Measurements from ENCODE around the gene ARPP21.

ARPP21 gene

DNA sequence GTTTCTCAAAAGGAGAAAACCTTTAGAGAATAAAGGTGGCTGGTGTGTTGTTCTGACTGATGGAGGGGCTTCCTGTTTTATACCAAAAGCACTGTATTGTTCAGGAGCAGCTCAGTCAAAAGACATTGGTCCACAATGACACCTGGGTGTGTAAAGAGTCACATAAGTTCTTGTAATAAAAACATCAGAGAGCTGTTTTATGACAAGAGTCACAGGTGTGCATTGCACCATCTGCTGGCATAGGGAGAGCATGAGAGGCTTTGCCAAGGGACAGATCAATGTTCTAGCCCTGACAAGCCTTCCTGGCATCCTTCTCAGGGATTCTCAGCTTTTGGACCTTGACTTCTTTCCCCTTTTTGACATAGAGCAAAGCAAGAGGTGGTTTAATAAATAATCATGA lies 20.4 kb downstream of the ARPP21 start:
- H3K27ac ChIP-seq (ENCODE audit: low read depth, low read length) = no peak overlapping the region
- no peak overlapping the region for H3K9ac ChIP-seq (ENCODE audit: low read length)
- H3K9me3 ChIP-seq (ENCODE audit: control insufficient read depth, insufficient read depth, low read depth, low read length) = no peaks in the 10 kb centered on the region
- H3K4me1 ChIP-seq (ENCODE audit: control insufficient read depth, insufficient read depth, low read length) = peaks cover 6% of the 10 kb centered on the region
- H3K4me3 ChIP-seq (ENCODE audit: low read depth, low read length) = no peak overlapping the region
- H3K36me3 ChIP-seq (ENCODE audit: control insufficient read depth, insufficient read depth, low read length) = no peaks in the 10 kb centered on the region
- no peaks in the 10 kb centered on the region for H3K27me3 ChIP-seq (ENCODE audit: control insufficient read depth, insufficient read depth, low read length)

DNA sequence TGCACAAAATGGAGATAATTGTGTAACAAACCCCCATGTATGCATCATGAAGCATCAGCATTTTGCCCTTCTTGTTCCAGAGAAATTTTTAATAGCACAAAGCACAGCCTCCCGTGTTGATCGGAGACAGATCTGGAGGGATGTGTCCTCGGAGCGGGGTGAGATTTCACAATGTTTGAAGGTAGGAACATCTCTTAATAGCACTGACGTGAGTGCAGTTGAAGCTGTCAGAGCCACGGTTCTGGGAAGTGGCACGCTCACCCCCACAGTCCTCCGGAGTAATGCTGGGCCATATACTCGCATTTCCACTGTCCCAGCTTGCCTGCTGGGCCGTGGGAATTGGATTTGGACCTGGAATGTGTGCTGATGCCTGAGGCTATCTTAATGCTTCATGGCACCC lies 24.1 kb downstream of the ARPP21 start:
- Histone ChIP-seq H3K36me3 (ENCODE audit: control insufficient read depth, insufficient read depth, low read length) (no peaks in the 10 kb centered on the region), H3K4me1 (ENCODE audit: control insufficient read depth, insufficient read depth, low read length) (peaks cover 8% of the 10 kb centered on the region)

DNA sequence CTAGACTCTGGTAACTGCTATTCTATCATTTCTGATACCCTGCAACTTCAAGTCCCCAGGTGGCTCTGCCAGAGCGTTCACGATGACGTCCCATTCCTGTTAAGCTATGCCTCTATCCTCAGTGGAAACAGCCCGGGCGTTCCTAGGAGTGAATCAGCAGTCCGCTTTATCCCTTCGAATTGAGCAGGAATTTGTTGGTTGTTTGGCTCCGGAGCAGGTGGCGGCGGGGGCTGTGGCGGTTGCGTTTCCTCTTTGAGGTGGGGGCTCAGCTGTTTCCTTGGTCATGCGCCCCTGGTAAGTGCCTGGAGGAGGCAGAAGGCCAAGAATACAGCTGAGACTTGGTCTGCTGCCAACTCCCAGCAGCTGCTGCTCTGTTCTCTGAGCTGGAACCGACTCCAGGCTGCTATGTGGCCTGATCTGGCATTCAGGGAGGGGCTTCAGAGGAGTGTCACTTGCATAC lies 25.2 kb downstream of the ARPP21 start:
- Histone ChIP-seq H3K9me3 (ENCODE audit: control insufficient read depth, insufficient read depth, low read depth, low read length) (no peaks in the 10 kb centered on the region), H3K27ac (ENCODE audit: low read depth, low read length) (no peak overlapping the region), H3K9ac (ENCODE audit: low read length) (no peak overlapping the region), H3K36me3 (ENCODE audit: control insufficient read depth, insufficient read depth, low read length) (no peaks in the 10 kb centered on the region), H3K4me3 (ENCODE audit: low read depth, low read length) (peak overlapping the region; percentile 15; the same call in 1 of the 2 replicates), H3K4me1 (ENCODE audit: control insufficient read depth, insufficient read depth, low read length) (peaks cover 8% of the 10 kb centered on the region), H3K27me3 (ENCODE audit: control insufficient read depth, insufficient read depth, low read length) (no peaks in the 10 kb centered on the region)

More for the DNA sequence above, 24.1 kb downstream of the ARPP21 start:
- Histone ChIP-seq H3K27me3 (ENCODE audit: control insufficient read depth, insufficient read depth, low read length) (no peaks in the 10 kb centered on the region), H3K9me3 (ENCODE audit: control insufficient read depth, insufficient read depth, low read depth, low read length) (no peaks in the 10 kb centered on the region), H3K4me3 (ENCODE audit: low read depth, low read length) (no peak overlapping the region), H3K27ac (ENCODE audit: low read depth, low read length) (no peak overlapping the region), H3K9ac (ENCODE audit: low read length) (no peak overlapping the region)

DNA sequence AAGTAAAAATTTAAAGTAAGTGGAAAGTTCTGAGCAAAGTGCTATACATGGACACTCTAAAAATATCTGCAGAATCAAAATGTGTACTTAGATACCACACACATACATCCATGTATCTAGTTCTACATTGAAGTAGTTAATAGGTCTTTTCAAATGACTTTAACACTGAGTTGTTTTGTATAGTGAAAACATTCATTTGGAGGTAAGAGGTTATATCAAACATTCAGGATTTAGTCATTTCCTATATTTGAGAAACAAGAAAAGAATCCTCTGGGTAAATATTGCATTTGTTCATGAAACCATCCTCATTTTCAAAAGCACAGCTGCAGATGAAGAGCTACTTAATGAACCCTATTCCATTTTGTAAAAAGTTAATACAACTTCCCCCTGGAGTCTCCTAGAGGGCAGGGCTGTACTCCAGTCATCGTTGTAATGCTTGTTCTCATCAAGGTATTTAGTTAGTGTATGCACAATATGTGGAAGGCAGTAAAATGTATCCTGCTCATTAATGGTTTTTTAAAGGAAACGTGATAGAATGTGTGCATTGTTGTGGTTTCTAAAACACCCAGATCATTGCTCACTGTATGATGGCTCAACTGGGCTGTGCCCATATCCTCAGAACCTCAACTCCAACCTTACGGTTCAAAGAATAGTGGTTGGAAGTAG lies 26.2 kb downstream of the ARPP21 start:
- H3K27me3 ChIP-seq (ENCODE audit: control insufficient read depth, insufficient read depth, low read length) = no peaks in the 10 kb centered on the region
- no peaks in the 10 kb centered on the region for H3K36me3 ChIP-seq (ENCODE audit: control insufficient read depth, insufficient read depth, low read length)
- H3K4me3 ChIP-seq (ENCODE audit: low read depth, low read length) = no peak overlapping the region
- peaks cover 8% of the 10 kb centered on the region for H3K4me1 ChIP-seq (ENCODE audit: control insufficient read depth, insufficient read depth, low read length)
- no peak overlapping the region for H3K9ac ChIP-seq (ENCODE audit: low read length)
- no peak overlapping the region for H3K27ac ChIP-seq (ENCODE audit: low read depth, low read length)
- H3K9me3 ChIP-seq (ENCODE audit: control insufficient read depth, insufficient read depth, low read depth, low read length) = no peaks in the 10 kb centered on the region

DNA sequence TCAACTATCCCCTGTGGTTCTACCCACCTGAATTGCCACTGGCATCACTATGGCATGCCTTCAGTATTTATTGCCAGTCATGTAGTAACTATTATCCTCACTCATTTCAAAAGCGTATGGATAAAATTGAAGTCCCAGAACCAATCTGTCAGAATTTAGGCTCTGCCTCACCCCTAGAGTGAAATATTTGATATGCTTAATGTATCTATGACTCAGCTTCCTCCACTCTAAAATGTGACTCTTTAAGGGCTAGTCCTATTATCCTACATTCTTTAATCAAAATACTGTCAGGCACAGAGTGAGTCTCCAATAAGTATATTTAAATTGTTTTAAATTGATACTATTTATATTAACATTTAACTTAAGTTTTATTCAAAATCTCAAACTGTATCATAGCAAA lies 27.6 kb downstream of the ARPP21 start:
- Histone ChIP-seq H3K9ac (ENCODE audit: low read length) (no peak overlapping the region), H3K4me1 (ENCODE audit: control insufficient read depth, insufficient read depth, low read length) (peaks cover 8% of the 10 kb centered on the region), H3K36me3 (ENCODE audit: control insufficient read depth, insufficient read depth, low read length) (no peaks in the 10 kb centered on the region), H3K9me3 (ENCODE audit: control insufficient read depth, insufficient read depth, low read depth, low read length) (no peaks in the 10 kb centered on the region), H3K4me3 (ENCODE audit: low read depth, low read length) (no peak overlapping the region), H3K27me3 (ENCODE audit: control insufficient read depth, insufficient read depth, low read length) (no peaks in the 10 kb centered on the region), H3K27ac (ENCODE audit: low read depth, low read length) (no peak overlapping the region)

DNA sequence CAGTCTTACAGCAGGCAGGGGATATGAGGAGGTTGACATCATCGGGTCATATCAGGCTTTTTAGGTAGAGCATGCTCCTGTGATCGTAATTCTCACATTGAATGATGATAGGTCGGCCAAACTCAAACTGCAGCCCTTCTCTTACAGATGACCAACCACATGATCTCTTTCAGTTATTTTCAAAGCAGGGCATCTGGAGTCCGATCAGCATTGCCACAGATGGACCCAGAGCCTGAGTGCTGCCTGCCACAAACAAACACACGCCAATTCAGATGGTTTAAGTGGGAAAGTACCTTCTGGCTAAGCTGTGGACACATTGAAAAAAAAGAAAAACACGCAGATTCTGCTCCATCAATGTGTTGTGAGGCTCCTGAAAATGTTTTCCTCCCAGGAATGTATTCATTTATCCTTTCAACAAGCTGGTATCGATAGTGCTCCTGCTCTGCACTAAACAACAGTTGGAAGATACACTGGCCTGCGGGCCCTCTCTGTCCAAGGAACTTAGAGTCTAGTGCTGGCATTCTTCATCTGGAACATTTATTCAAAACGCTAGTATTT lies 31.2 kb downstream of the ARPP21 start:
- Histone ChIP-seq H3K4me1 (ENCODE audit: control insufficient read depth, insufficient read depth, low read length) (no peaks in the 10 kb centered on the region), H3K4me3 (ENCODE audit: low read depth, low read length) (no peak overlapping the region), H3K9me3 (ENCODE audit: control insufficient read depth, insufficient read depth, low read depth, low read length) (no peaks in the 10 kb centered on the region), H3K27me3 (ENCODE audit: control insufficient read depth, insufficient read depth, low read length) (no peaks in the 10 kb centered on the region), H3K9ac (ENCODE audit: low read length) (no peak overlapping the region), H3K27ac (ENCODE audit: low read depth, low read length) (no peak overlapping the region), H3K36me3 (ENCODE audit: control insufficient read depth, insufficient read depth, low read length) (no peaks in the 10 kb centered on the region)

DNA sequence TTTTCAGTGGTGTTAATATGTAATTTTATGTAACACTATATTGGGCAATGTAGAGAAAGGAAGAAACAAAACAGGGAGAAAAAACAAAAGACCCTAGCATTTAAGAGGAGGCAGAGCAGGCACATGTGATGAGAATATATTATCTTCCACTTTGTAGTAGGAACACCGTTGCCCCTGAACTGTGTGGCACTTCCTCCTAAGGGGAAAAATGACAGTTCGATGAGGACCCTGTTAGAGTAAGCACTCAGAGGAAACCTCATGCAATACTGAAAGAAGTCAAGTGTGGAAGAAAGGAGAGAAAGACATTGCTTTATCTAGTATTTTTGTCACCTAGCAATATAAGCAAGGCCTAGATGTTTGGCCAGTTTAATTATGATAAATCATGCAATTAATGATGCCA lies 32.2 kb downstream of the ARPP21 start:
- H3K4me3 ChIP-seq (ENCODE audit: low read depth, low read length) = no peak overlapping the region
- no peaks in the 10 kb centered on the region for H3K4me1 ChIP-seq (ENCODE audit: control insufficient read depth, insufficient read depth, low read length)
- H3K9me3 ChIP-seq (ENCODE audit: control insufficient read depth, insufficient read depth, low read depth, low read length) = no peaks in the 10 kb centered on the region
- no peak overlapping the region for H3K9ac ChIP-seq (ENCODE audit: low read length)
- H3K27me3 ChIP-seq (ENCODE audit: control insufficient read depth, insufficient read depth, low read length) = no peaks in the 10 kb centered on the region
- no peak overlapping the region for H3K27ac ChIP-seq (ENCODE audit: low read depth, low read length)
- no peaks in the 10 kb centered on the region for H3K36me3 ChIP-seq (ENCODE audit: control insufficient read depth, insufficient read depth, low read length)

DNA sequence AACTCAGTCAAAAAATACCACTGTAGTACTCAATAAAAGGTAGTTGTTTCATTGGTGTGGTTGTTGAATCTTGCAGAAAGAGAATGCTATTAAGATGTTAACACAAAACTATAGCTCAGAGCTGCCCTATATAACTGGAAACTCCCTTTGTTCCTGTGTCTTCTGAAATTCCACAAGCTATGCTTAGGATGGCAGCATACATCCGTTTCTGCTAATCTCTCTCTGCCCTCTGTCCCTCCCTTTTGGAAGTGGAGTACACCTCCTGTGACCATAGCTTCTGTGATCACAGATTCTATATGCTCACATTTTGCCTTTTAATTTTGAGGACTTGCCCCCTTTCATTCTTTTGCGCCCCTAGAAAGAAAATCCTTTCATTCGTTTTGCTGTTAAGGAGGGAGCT lies 33.7 kb downstream of the ARPP21 start:
- H3K9ac ChIP-seq (ENCODE audit: low read length) = no peak overlapping the region
- H3K36me3 ChIP-seq (ENCODE audit: control insufficient read depth, insufficient read depth, low read length) = no peaks in the 10 kb centered on the region
- no peak overlapping the region for H3K27ac ChIP-seq (ENCODE audit: low read depth, low read length)
- no peaks in the 10 kb centered on the region for H3K4me1 ChIP-seq (ENCODE audit: control insufficient read depth, insufficient read depth, low read length)
- no peak overlapping the region for H3K4me3 ChIP-seq (ENCODE audit: low read depth, low read length)
- no peaks in the 10 kb centered on the region for H3K9me3 ChIP-seq (ENCODE audit: control insufficient read depth, insufficient read depth, low read depth, low read length)
- no peaks in the 10 kb centered on the region for H3K27me3 ChIP-seq (ENCODE audit: control insufficient read depth, insufficient read depth, low read length)

DNA sequence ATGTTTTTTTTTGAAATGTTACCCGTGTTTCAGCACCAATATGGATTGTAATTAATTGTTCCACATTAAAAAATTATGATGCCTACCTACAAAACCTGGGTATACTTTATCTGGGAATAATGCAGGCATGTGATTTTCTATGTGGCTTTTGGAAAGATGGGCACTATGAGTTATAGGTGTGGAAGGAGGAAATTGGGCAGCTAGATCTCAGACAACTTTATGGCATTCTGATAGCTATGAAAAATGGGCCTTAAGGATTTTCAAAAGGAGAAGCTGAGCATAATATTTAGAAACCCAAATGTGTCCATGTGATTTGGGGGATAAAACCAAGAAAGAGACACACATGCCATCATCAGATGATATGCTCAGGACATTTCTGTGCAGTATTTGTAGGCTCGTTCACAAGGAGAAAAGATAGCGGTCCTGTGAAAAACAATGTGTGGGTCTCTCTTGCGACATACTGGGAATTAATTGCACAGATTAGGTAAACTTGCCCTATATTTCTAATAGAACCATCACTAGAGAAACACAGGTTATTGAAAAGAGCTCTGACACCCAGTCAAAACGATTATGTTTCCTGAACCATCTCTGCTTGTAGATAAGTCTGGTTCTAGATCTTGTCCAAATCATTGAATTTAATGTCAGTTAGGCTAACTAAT lies 35.3 kb downstream of the ARPP21 start:
- no peaks in the 10 kb centered on the region for H3K9me3 ChIP-seq (ENCODE audit: control insufficient read depth, insufficient read depth, low read depth, low read length)
- H3K9ac ChIP-seq (ENCODE audit: low read length) = no peak overlapping the region
- no peaks in the 10 kb centered on the region for H3K36me3 ChIP-seq (ENCODE audit: control insufficient read depth, insufficient read depth, low read length)
- H3K4me1 ChIP-seq (ENCODE audit: control insufficient read depth, insufficient read depth, low read length) = no peaks in the 10 kb centered on the region
- no peak overlapping the region for H3K4me3 ChIP-seq (ENCODE audit: low read depth, low read length)
- no peak overlapping the region for H3K27ac ChIP-seq (ENCODE audit: low read depth, low read length)
- peaks cover 3% of the 10 kb centered on the region; the same call in 1 of the 2 replicates for H3K27me3 ChIP-seq (ENCODE audit: control insufficient read depth, insufficient read depth, low read length)

DNA sequence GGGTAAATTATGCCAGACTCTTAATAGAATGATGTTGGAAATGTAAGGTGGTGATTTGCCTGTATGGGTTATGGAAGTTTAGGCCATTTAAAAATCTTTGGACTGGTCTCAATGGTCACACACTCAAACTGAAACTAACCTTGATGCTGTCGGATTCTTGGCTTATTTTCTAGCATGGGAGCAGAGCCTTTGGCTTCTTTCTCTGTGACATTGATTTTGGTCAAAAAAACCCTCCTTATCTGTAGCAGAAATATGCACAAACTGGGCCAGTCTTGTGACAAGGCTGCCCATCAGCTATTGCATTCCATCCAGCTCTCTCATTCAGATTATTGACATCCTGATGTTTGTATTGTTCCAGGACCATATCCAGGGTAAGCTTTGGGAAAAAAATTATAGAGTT lies 35.9 kb downstream of the ARPP21 start:
- Histone ChIP-seq H3K27me3 (ENCODE audit: control insufficient read depth, insufficient read depth, low read length) (peaks cover 3% of the 10 kb centered on the region; the same call in 1 of the 2 replicates), H3K36me3 (ENCODE audit: control insufficient read depth, insufficient read depth, low read length) (no peaks in the 10 kb centered on the region), H3K4me1 (ENCODE audit: control insufficient read depth, insufficient read depth, low read length) (no peaks in the 10 kb centered on the region), H3K9ac (ENCODE audit: low read length) (no peak overlapping the region), H3K4me3 (ENCODE audit: low read depth, low read length) (no peak overlapping the region), H3K27ac (ENCODE audit: low read depth, low read length) (no peak overlapping the region), H3K9me3 (ENCODE audit: control insufficient read depth, insufficient read depth, low read depth, low read length) (no peaks in the 10 kb centered on the region)

DNA sequence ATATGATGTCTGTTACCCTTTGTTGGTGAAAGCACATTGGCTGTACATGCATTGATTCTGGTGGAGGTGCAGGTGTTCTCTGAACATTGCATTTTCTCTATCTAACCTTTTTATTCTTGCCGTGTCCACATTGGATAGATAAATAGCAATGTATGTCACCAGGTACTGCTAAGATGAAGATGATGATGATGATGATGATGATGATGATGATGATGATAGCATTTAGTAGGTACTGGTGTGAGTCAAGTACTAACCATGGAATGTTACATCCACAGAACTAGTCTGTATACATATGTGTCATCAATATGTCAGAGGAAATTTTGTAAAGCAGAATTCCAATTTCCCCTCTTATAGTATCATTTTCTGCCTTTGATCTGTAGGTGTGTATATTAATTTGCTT lies 36.3 kb downstream of the ARPP21 start:
- H3K9ac ChIP-seq (ENCODE audit: low read length) = no peak overlapping the region
- no peaks in the 10 kb centered on the region for H3K9me3 ChIP-seq (ENCODE audit: control insufficient read depth, insufficient read depth, low read depth, low read length)
- no peaks in the 10 kb centered on the region for H3K36me3 ChIP-seq (ENCODE audit: control insufficient read depth, insufficient read depth, low read length)
- no peaks in the 10 kb centered on the region for H3K4me1 ChIP-seq (ENCODE audit: control insufficient read depth, insufficient read depth, low read length)
- no peak overlapping the region for H3K27ac ChIP-seq (ENCODE audit: low read depth, low read length)
- H3K27me3 ChIP-seq (ENCODE audit: control insufficient read depth, insufficient read depth, low read length) = peaks cover 3% of the 10 kb centered on the region; the same call in 1 of the 2 replicates
- H3K4me3 ChIP-seq (ENCODE audit: low read depth, low read length) = no peak overlapping the region
